ENCODE results near the gene PAX9. TPM values are rescaled to one million over a fixed set of nuclear protein-coding genes. Genes with fewer than 3 reads are reported as not detected.

PAX9 gene
- total and polyA plus RNA-seq, 11 donors = not detected

GRCh38 chr14:36702474-36702873, 40.8 kb downstream of the PAX9 start:
- intact Hi-C loops (cut with DNase I) = no loop called here
- Histone ChIP-seq H3K4me1 (no peaks in the 10 kb centered on the region), H3K27ac (no peak overlapping the region), H3K4me3 (no peak overlapping the region), H3K36me3 (no peaks in the 10 kb centered on the region), H3K27me3 (no peaks in the 10 kb centered on the region), H3K9me3 (peaks cover 0 to 2% (median 0%) of the 10 kb centered on the region in 12 donors)
- 67 to 73% (median 71%) methylated on average over 2 of the region's 2 CpGs for WGBS, 4 donors
- TF ChIP-seq POLR2A (IDR thresholded peaks at IDR 0.05) (no peak), CTCF (IDR thresholded peaks at IDR 0.05) (no peak)
- ATAC-seq (no peak), DNase-seq (no peak)

GRCh38 chr14:36707570-36707969, 45.9 kb downstream of the PAX9 start:
- ATAC-seq (no peak), DNase-seq (no peak)
- Histone ChIP-seq H3K9me3 (no peaks in the 10 kb centered on the region), H3K4me1 (no peaks in the 10 kb centered on the region), H3K36me3 (no peaks in the 10 kb centered on the region), H3K27me3 (no peaks in the 10 kb centered on the region), H3K27ac (no peak overlapping the region), H3K4me3 (no peak overlapping the region)
- intact Hi-C loops (cut with DNase I) = no loop called here
- no peak for TF ChIP-seq CTCF (IDR thresholded peaks at IDR 0.05)
- TF ChIP-seq POLR2A (IDR thresholded peaks at IDR 0.05) = no peak

- DNase-seq = no peak
- ATAC-seq = no peak
- Histone ChIP-seq H3K4me3 (no peak overlapping the region), H3K4me1 (no peaks in the 10 kb centered on the region), H3K27me3 (no peaks in the 10 kb centered on the region), H3K36me3 (no peaks in the 10 kb centered on the region), H3K27ac (no peak overlapping the region), H3K9me3 (no peaks in the 10 kb centered on the region)
- WGBS, 4 donors = 55 to 76% (median 59%) methylated on average over 4 of the region's 4 CpGs
- no peak for TF ChIP-seq CTCF (IDR thresholded peaks at IDR 0.05)
- TF ChIP-seq POLR2A (IDR thresholded peaks at IDR 0.05) = no peak
- intact Hi-C loops (cut with DNase I) = no loop called here
Observed at GRCh38 chr14:36713960-36714703, 52.5 kb downstream of the PAX9 start.

- 72 to 82% (median 78%) methylated on average over 7 of the region's 7 CpGs for WGBS, 4 donors
- H3K27me3 ChIP-seq = no peaks in the 10 kb centered on the region
- no peaks in the 10 kb centered on the region for H3K9me3 ChIP-seq
- DNase-seq (no peak), ATAC-seq (no peak)
- no peak overlapping the region for H3K4me3 ChIP-seq
- no peaks in the 10 kb centered on the region for H3K36me3 ChIP-seq
- H3K4me1 ChIP-seq = no peaks in the 10 kb centered on the region
- intact Hi-C loops (cut with DNase I) = no loop called here
- no peak for TF ChIP-seq POLR2A (IDR thresholded peaks at IDR 0.05)
- no peak for TF ChIP-seq CTCF (IDR thresholded peaks at IDR 0.05)
- no peak overlapping the region for H3K27ac ChIP-seq
Observed at GRCh38 chr14:36716614-36717184, 55.0 kb downstream of the PAX9 start.

Data from heart left ventricle (tissue), 16 donors.